ENCODE measurements around the gene CNTNAP1. TPM values are rescaled to one million over a fixed set of nuclear protein-coding genes. Genes with fewer than 3 reads are reported as not detected.

The CNTNAP1 gene
- total and polyA plus RNA-seq, 9 of the 15 experiments (the other 6 are each of a cell fraction or from before 2014, with no cell fraction given) = 0.10 to 1.8 (median 0.62) TPM

GRCh38 chr17:42699415-42699740 is 17.0 kb downstream of the CNTNAP1 start (continued):
- TF ChIP-seq TCF3 (CRISPR knock-in tag; IDR thresholded peaks at IDR 0.05) (no peak), KAT8 (IDR thresholded peaks at IDR 0.05; ENCODE audit: low read depth) (peak; percentile 62; the same call in 1 of the 2 replicates), KAT2B (IDR thresholded peaks at IDR 0.05; ENCODE audit: low read depth, low read length) (no peak), SNRNP70 (optimal IDR thresholded peaks at IDR 0.05; ENCODE audit: low read depth, low read length) (no peak), PRPF4 (IDR thresholded peaks at IDR 0.05; ENCODE audit: insufficient read depth, low read depth, low read length, poor library complexity, severe bottlenecking) (no peak), NR2C2 (CRISPR knock-in tag; IDR thresholded peaks at IDR 0.05) (no peak), NR2C2 (tag; IDR thresholded peaks at IDR 0.05) (peak; percentile 10; the same call in 1 of the 2 replicates), NFE2L1 (tag; IDR thresholded peaks at IDR 0.05; ENCODE audit: borderline replicate concordance, low read depth) (no peak), TAL1 (IDR thresholded peaks at IDR 0.05) (no peak), ZBTB1 (CRISPR knock-in tag; IDR thresholded peaks at IDR 0.05; ENCODE audit: borderline replicate concordance, low read depth) (no peak), NCOA4 (IDR thresholded peaks at IDR 0.05; ENCODE audit: partially characterized antibody) (no peak), HLTF (IDR thresholded peaks at IDR 0.05) (no peak), CUX1 (CRISPR knock-in tag; IDR thresholded peaks at IDR 0.05) (0 out of 2 replicates have a peak, but pooled peaks have one; percentile 61), ZNF134 (CRISPR knock-in tag; conservative IDR thresholded peaks at IDR 0.05) (no peak), HDAC3 (IDR thresholded peaks at IDR 0.05; ENCODE audit: borderline replicate concordance, partially characterized antibody) (no peak), ZNF23 (CRISPR knock-in tag; IDR thresholded peaks at IDR 0.05) (no peak), MEF2D (tag; conservative IDR thresholded peaks at IDR 0.05; ENCODE audit: low read depth) (no peak), ETV1 (tag; conservative IDR thresholded peaks at IDR 0.05; ENCODE audit: low read depth) (no peak)
- TF ChIP-seq, protein P1, sequence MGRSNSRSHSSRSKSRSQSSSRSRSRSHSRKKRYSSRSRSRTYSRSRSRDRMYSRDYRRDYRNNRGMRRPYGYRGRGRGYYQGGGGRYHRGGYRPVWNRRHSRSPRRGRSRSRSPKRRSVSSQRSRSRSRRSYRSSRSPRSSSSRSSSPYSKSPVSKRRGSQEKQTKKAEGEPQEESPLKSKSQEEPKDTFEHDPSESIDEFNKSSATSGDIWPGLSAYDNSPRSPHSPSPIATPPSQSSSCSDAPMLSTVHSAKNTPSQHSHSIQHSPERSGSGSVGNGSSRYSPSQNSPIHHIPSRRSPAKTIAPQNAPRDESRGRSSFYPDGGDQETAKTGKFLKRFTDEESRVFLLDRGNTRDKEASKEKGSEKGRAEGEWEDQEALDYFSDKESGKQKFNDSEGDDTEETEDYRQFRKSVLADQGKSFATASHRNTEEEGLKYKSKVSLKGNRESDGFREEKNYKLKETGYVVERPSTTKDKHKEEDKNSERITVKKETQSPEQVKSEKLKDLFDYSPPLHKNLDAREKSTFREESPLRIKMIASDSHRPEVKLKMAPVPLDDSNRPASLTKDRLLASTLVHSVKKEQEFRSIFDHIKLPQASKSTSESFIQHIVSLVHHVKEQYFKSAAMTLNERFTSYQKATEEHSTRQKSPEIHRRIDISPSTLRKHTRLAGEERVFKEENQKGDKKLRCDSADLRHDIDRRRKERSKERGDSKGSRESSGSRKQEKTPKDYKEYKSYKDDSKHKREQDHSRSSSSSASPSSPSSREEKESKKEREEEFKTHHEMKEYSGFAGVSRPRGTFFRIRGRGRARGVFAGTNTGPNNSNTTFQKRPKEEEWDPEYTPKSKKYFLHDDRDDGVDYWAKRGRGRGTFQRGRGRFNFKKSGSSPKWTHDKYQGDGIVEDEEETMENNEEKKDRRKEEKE (IDR thresholded peaks at IDR 0.05; ENCODE audit: borderline replicate concordance in 1 of 2, control insufficient read depth in 1 of 2, low read depth in 2 of 2, low read length in 1 of 2) = no peak
- TF ChIP-seq, protein P2, sequence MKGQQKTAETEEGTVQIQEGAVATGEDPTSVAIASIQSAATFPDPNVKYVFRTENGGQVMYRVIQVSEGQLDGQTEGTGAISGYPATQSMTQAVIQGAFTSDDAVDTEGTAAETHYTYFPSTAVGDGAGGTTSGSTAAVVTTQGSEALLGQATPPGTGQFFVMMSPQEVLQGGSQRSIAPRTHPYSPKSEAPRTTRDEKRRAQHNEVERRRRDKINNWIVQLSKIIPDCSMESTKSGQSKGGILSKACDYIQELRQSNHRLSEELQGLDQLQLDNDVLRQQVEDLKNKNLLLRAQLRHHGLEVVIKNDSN (CRISPR knock-in tag; IDR thresholded peaks at IDR 0.05) = no peak
- TF ChIP-seq, protein P3, sequence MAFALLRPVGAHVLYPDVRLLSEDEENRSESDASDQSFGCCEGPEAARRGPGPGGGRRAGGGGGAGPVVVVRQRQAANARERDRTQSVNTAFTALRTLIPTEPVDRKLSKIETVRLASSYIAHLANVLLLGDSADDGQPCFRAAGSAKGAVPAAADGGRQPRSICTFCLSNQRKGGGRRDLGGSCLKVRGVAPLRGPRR (CRISPR knock-in tag; IDR thresholded peaks at IDR 0.05) = no peak

All from K562 (cell line).